GM12878 (cell line): ENCODE data around the gene LTA. TPM values are rescaled to one million over a fixed set of nuclear protein-coding genes. Genes with fewer than 3 reads are reported as not detected.
A peak's percentile ranks its signal among the peaks of the same experiment; 100 is the strongest.

Source experiments
- ATAC-seq: fragments of 200-7000 bp; cut with Tn5 transposase; 3 replicates; pipeline ENCODE4 v1.9.1; 2020; ENCODE audit warnings: mild to moderate bottlenecking, moderate library complexity
- BruUV-seq: library from RNA; stranded (reverse); fragments of 400-500 nt; replicated peaks from 2 replicates; lab custom pipeline; 2021; lab: Mats Ljungman, UMichigan
- CTCF ChIA-PET: fragments of 300-600 bp; sonication (Branson Sonifier 250); formaldehyde crosslinking; extraction: SDS; loops from one replicate; lab custom pipeline; 2021; ENCODE audit warnings: inconsistent platforms; lab: Yijun Ruan, JAX
- POLR2A ChIA-PET: fragments of 350-600 bp; formaldehyde crosslinking; extraction: SDS; loops from one replicate; lab custom pipeline; 2021; ENCODE audit warnings: inconsistent platforms; lab: Charles Lee
- RAD21 ChIA-PET: fragments of 300-600 bp; sonication (Branson Sonifier 250); formaldehyde crosslinking; loops from one replicate; lab custom pipeline; 2023; ENCODE audit warnings: antibody characterized with exemption; ENCODE audit not compliant: unreplicated experiment; lab: Charles Lee
- SMC1A ChIA-PET: fragments of 300-600 bp; sonication (Branson Sonifier 250); formaldehyde crosslinking; loops from one replicate; lab custom pipeline; 2023; ENCODE audit not compliant: unreplicated experiment, uncharacterized antibody; lab: Charles Lee
- DNase-seq: peaks from one replicate; pipeline ENCODE4 v3.0.0-alpha.2; 2011; ENCODE audit warnings: low read depth, low spot score
- FAIRE-seq: peaks from 3 replicates; lab custom pipeline; 2011; peaks lifted over from hg19 to GRCh38; lab: Jason Lieb, UNC
- H2AFZ ChIP-seq: 2 replicates; pipeline ENCODE4 v1.6.0; 2011; ENCODE audit warnings: low read depth, low read length, control low read depth; ENCODE audit not compliant: control insufficient read depth
- H3K27ac ChIP-seq: 2 replicates; pipeline ENCODE4 v1.5.1; 2011; ENCODE audit warnings: control low read depth; ENCODE audit not compliant: control insufficient read depth, insufficient read depth
- H3K27me3 ChIP-seq, 2 experiments: replicated peaks in 1 of 2; 2 replicates each; pipeline versions ENCODE4 v1.6.0 to v1.6.1; 2011; ENCODE audit warnings: low read length in 1 of 2; ENCODE audit not compliant: control insufficient read depth in 2 of 2, insufficient read depth in 2 of 2
- H3K36me3 ChIP-seq, 2 experiments: 2 replicates each; pipeline ENCODE4 v1.5.1; 2011; ENCODE audit warnings: low read length in 1 of 2; ENCODE audit not compliant: control insufficient read depth in 2 of 2, insufficient read depth in 2 of 2
- H3K4me1 ChIP-seq: 2 replicates; pipeline ENCODE4 v1.6.1; 2011; ENCODE audit warnings: mild to moderate bottlenecking, low read length, moderate library complexity, mixed read lengths; ENCODE audit not compliant: control insufficient read depth, insufficient read depth
- H3K4me2 ChIP-seq: 2 replicates; pipeline ENCODE4 v1.6.0; 2011; ENCODE audit warnings: control low read depth; ENCODE audit not compliant: control insufficient read depth, insufficient read depth
- H3K4me3 ChIP-seq: fragments of 200-600 bp; sonication (generic); 2 replicates; pipeline ENCODE4 v1.5.1; 2016
- H3K79me2 ChIP-seq: 2 replicates; pipeline ENCODE4 v1.6.0; 2011; ENCODE audit warnings: low read length; ENCODE audit not compliant: control insufficient read depth, insufficient read depth
- H3K9ac ChIP-seq: 2 replicates; pipeline ENCODE4 v1.8.0; 2011; ENCODE audit warnings: low read length, control low read depth, mixed read lengths; ENCODE audit not compliant: control insufficient read depth, insufficient read depth
- H3K9me3 ChIP-seq: replicated peaks from 3 replicates; pipeline ENCODE4 v1.5.1; 2011; ENCODE audit warnings: mild to moderate bottlenecking, low read length; ENCODE audit not compliant: control insufficient read depth, insufficient read depth
- H4K20me1 ChIP-seq: 2 replicates; pipeline ENCODE4 v1.6.0; 2011; ENCODE audit not compliant: control insufficient read depth, insufficient read depth
- BACH1 ChIP-seq: fragments of 450-650 bp; IDR thresholded peaks from 2 replicates; pipeline ENCODE4 v1.6.1; 2017; ENCODE audit warnings: mild to moderate bottlenecking, borderline replicate concordance
- CHD2 ChIP-seq: IDR thresholded peaks from 2 replicates; pipeline ENCODE4 v1.6.1; 2011; ENCODE audit warnings: low read depth, low read length, improper control_type of control experiment, borderline replicate concordance
- DPF2 ChIP-seq: fragments of 450-650 bp; IDR thresholded peaks from 2 replicates; pipeline ENCODE4 v1.6.1; 2017; ENCODE audit warnings: mild to moderate bottlenecking
- EGR1 ChIP-seq, 2 experiments: IDR thresholded peaks; 1 replicate in 1 of 2; 2 replicates in 1 of 2; pipeline ENCODE4 v1.6.1; 2011 to 2012; ENCODE audit warnings: low read depth in 2 of 2, low read length in 2 of 2, borderline replicate concordance in 1 of 2, mild to moderate bottlenecking in 1 of 2, moderate library complexity in 1 of 2
- NFXL1 ChIP-seq: fragments of 450-650 bp; IDR thresholded peaks from 2 replicates; pipeline ENCODE4 v1.6.1; 2017; ENCODE audit warnings: antibody characterized with exemption, mild to moderate bottlenecking, borderline replicate concordance
- PAX5 ChIP-seq: IDR thresholded peaks from 2 replicates; pipeline ENCODE4 v1.6.1; 2011; ENCODE audit warnings: low read depth, low read length, borderline replicate concordance
- SMC3 ChIP-seq: IDR thresholded peaks from 2 replicates; pipeline ENCODE4 v1.6.1; 2011; ENCODE audit warnings: low read length, improper control_type of control experiment, borderline replicate concordance
- SUPT20H ChIP-seq: IDR thresholded peaks from 2 replicates; pipeline ENCODE4 v1.6.1; 2011; ENCODE audit warnings: low read depth, mild to moderate bottlenecking, low read length, moderate library complexity, borderline replicate concordance; ENCODE audit not compliant: control insufficient read depth
- ZNF217 ChIP-seq: fragments of 450-650 bp; IDR thresholded peaks from 2 replicates; pipeline ENCODE4 v1.6.1; 2017; ENCODE audit warnings: antibody characterized with exemption, mild to moderate bottlenecking
- ZNF687 ChIP-seq: fragments of 450-650 bp; IDR thresholded peaks from 2 replicates; pipeline ENCODE4 v1.6.1; 2017; ENCODE audit warnings: mild to moderate bottlenecking, moderate library complexity
- WGBS: methylation state at CpG from one replicate; pipeline ENCODE4 v1.1.6; 2016; ENCODE audit warnings: low lambda C conversion rate; ENCODE audit not compliant: insufficient replicate concordance, insufficient coverage; ENCODE audit errors: missing lambda C conversion rate; 5-methylcytosine and 5-hydroxymethylcytosine counted together
- in situ Hi-C: fragments of 300-500 bp; cut with MboI; formaldehyde crosslinking; loops from 9 replicates; pipeline ENCODE4 v1.14.3; 2018; ENCODE audit warnings: mixed read lengths
- intact Hi-C: fragments of 100-400 bp; cut with micrococcal nuclease; formaldehyde crosslinking; loops from one replicate; pipeline ENCODE4 v1.14.2; 2022; ENCODE audit not compliant: unreplicated experiment
- polyA plus RNA-seq, 11 experiments: library from polyadenylated mRNA; depleted of rRNA in 4 of 11; unstranded in 6 of 11; stranded (reverse) in 5 of 11; fragments of >200 nt; fragmentation: Nextera tagmentation in 4 of 11; fragmentation: Illumina TruSeq in 1 of 11; extraction: Ambion mirVana in 4 of 11; extraction: Trizol in 1 of 11; gene quantifications; 1 replicate in 1 of 11; 2 replicates in 10 of 11; pipeline versions ENCODE4 v1.2.1 to v1.2.3, GENCODE V29; 2011 to 2016; ENCODE audit warnings: inconsistent platforms in 2 of 11, missing spikeins in 2 of 11, low read depth in 1 of 11
- total RNA-seq, 4 experiments: library from RNA; depleted of rRNA in 3 of 4; stranded (reverse); fragments of >200 nt in 3 of 4; fragmentation: Illumina TruSeq in 1 of 4; extraction: Trizol in 1 of 4; gene quantifications; 2 replicates each; pipeline versions ENCODE4 v1.2.1 to v1.2.3, GENCODE V29; 2013 to 2021

The LTA gene
- total and polyA plus RNA-seq, 10 of the 15 experiments (the other 5 are each of a cell fraction or from before 2014, with no cell fraction given), result 27.5 to 100 (median 75.1) TPM

- no TSS peak for BruUV-seq
- FAIRE-seq, result no peak
- 0% methylated on average over 4 of the region's 4 CpGs for WGBS
Measured at GRCh38 chr6:31540640-31541039, 31.4 kb upstream of the LTA start.

GRCh38 chr6:31541059-31541657, 30.9 kb upstream of the LTA start:
- H3K79me2 ChIP-seq, result peaks cover 69% of the 10 kb centered on the region
- BruUV-seq, result TSS peak; percentile 74
- no peak for DNase-seq
- ChIA-PET SMC1A (interaction anchor here (0.8 to 34.7 kb wide), 15 partner anchors 10 to 296 kb away, joined by 3 to 1989 read pairs (median 4); partner anchors contain the start of genes ABHD16A, LST1, LTA and LTB), CTCF (interaction anchor here (0.6 to 34.8 kb wide), 11 partner anchors 9 to 721 kb away, joined by 3 to 2098 read pairs (median 3); partner anchors contain the start of genes C6orf47, DXO, HSPA1B and LST1), POLR2A (interaction anchor here (0.6 to 4.8 kb wide), 26 partner anchors 10 to 655 kb away, joined by 3 to 56 read pairs (median 4); partner anchors contain the start of genes ABHD16A, BAG6, C6orf47 and GPANK1), RAD21 (interaction anchor here (0.9 to 16.9 kb wide), 14 partner anchors 9 to 289 kb away, joined by 3 to 668 read pairs (median 5); partner anchors contain the start of genes ABHD16A, HSPA1B, LTB and MICB)
- peaks cover 9% of the 10 kb centered on the region for H4K20me1 ChIP-seq
- H3K4me3 ChIP-seq, result peak overlapping the region; percentile 94
- no peak overlapping the region; the same call in 1 of the 2 replicates for H2AFZ ChIP-seq
- H3K4me2 ChIP-seq, result peak overlapping the region; percentile 85
- intact Hi-C loops, result loop anchor here (1.0 to 10.0 kb wide), 2 partner anchors 48 to 364 kb away; partner anchors contain the start of gene ZBTB12
- no peak for FAIRE-seq
- peak; percentile 55 for ATAC-seq
- H3K27me3 ChIP-seq, result no peaks in the 10 kb centered on the region
- in situ Hi-C loops, result loop anchor here (5.0 to 10.0 kb wide), 2 partner anchors 49 to 294 kb away; no protein-coding TSS in a partner anchor
- H3K9ac ChIP-seq, result peak overlapping the region; percentile 99
- no peaks in the 10 kb centered on the region for H3K9me3 ChIP-seq
- WGBS, result 1% methylated on average over 21 of the region's 21 CpGs
- no peaks in the 10 kb centered on the region for H3K4me1 ChIP-seq
- H3K36me3 ChIP-seq, result peaks cover 18 to 32% of the 10 kb centered on the region in 2 experiments
- H3K27ac ChIP-seq, result peak overlapping the region; percentile 97
- TF ChIP-seq CHD2, result peak; percentile 57; the same call in 1 of the 2 replicates
- TF ChIP-seq EGR1 (IDR thresholded peaks at IDR 0.05; ENCODE audit: borderline replicate concordance in 1 of 2, low read depth in 2 of 2, low read length in 2 of 2), result no peak
- TF ChIP-seq SMC3, result peak; percentile 20; the same call in 1 of the 2 replicates
- no peak for TF ChIP-seq PAX5
- no peak for TF ChIP-seq SUPT20H
- TF ChIP-seq NFXL1, result no peak
- no peak for TF ChIP-seq ZNF687
- TF ChIP-seq DPF2, result no peak

More at GRCh38 chr6:31540640-31541039, 31.4 kb upstream of the LTA start:
- Histone ChIP-seq H3K4me1 (no peaks in the 10 kb centered on the region), H3K9ac (peak overlapping the region; percentile 99), H2AFZ (no peak overlapping the region), H3K4me2 (peak overlapping the region; percentile 85), H3K4me3 (peak overlapping the region; percentile 94), H3K36me3 (peaks cover 21 to 33% of the 10 kb centered on the region in 2 experiments), H3K79me2 (peaks cover 74% of the 10 kb centered on the region), H4K20me1 (peaks cover 9% of the 10 kb centered on the region), H3K9me3 (no peaks in the 10 kb centered on the region), H3K27ac (peak overlapping the region; percentile 97), H3K27me3 (no peaks in the 10 kb centered on the region)
- CTCF ChIA-PET, result interaction anchor here (0.9 to 34.8 kb wide), 5 partner anchors 9 to 289 kb away, joined by 3 to 2098 read pairs (median 16); partner anchors contain the start of genes LST1, LTB, MICB and NCR3
- ATAC-seq (no peak), DNase-seq (no peak)
- intact Hi-C loops, result loop anchor here (1.0 to 10.0 kb wide), 2 partner anchors 47 to 364 kb away; partner anchors contain the start of gene ZBTB12
- SMC1A ChIA-PET, result interaction anchor here (0.8 to 34.7 kb wide), 11 partner anchors 10 to 291 kb away, joined by 3 to 1989 read pairs (median 4); partner anchors contain the start of genes LST1, LTA, LTB and MCCD1
- RAD21 ChIA-PET, result interaction anchor here (1.0 to 16.9 kb wide), 12 partner anchors 9 to 322 kb away, joined by 3 to 668 read pairs (median 5); partner anchors contain the start of genes ABHD16A, HSPA1B, LTB and MICB
- in situ Hi-C loops, result loop anchor here (5.0 to 10.0 kb wide), 2 partner anchors 48 to 294 kb away; no protein-coding TSS in a partner anchor
- POLR2A ChIA-PET, result interaction anchor here (0.9 to 4.8 kb wide), 11 partner anchors 8 to 162 kb away, joined by 3 to 56 read pairs (median 6); partner anchors contain the start of genes ABHD16A, BAG6, C6orf47 and LTB
- TF ChIP-seq BACH1 (no peak), ZNF217 (no peak)
